Nephron (organoid): ENCODE measurements around the gene HINT2.

ENCODE experiments used
- H3K27ac Mint-ChIP-seq, 3 experiments: 2 replicates each; pipeline ENCODE4 v1.8.0; 2020; ENCODE audit warnings: mixed read lengths in 3 of 3, mild to moderate bottlenecking in 2 of 3, moderate library complexity in 1 of 3
- H3K27me3 Mint-ChIP-seq: 2 replicates; pipeline ENCODE4 v1.8.0; 2021; ENCODE audit warnings: low read depth, mild to moderate bottlenecking, moderate library complexity, mixed read lengths
- H3K36me3 Mint-ChIP-seq: 2 replicates; pipeline ENCODE4 v1.8.0; 2020; ENCODE audit warnings: low read depth, mixed read lengths
- H3K4me1 Mint-ChIP-seq: 2 replicates; pipeline ENCODE4 v1.8.0; 2020; ENCODE audit warnings: mixed read lengths
- H3K4me3 Mint-ChIP-seq, 3 experiments: 2 replicates each; pipeline ENCODE4 v1.8.0; 2020; ENCODE audit warnings: mild to moderate bottlenecking in 3 of 3, mixed read lengths in 3 of 3, moderate library complexity in 2 of 3
- H3K9me3 Mint-ChIP-seq: 2 replicates; pipeline ENCODE4 v1.8.0; 2020; ENCODE audit warnings: mixed read lengths
- TF ChIP-seq, protein P1 (sequence below), 3 experiments: fragments of 200-600 bp; sonication (generic); IDR thresholded peaks; one replicate each; pipeline ENCODE4 v1.5.0; 2021; ENCODE audit warnings: antibody characterized with exemption in 3 of 3; ENCODE audit not compliant: unreplicated experiment in 3 of 3

Gene HINT2

GRCh38 chr9:35795695-35796094 is 19.1 kb downstream of the HINT2 start:
- Mint-ChIP-seq H3K36me3 (peaks cover 5% of the 10 kb centered on the region), H3K4me3 (peak overlapping the region in 1 of 3 experiments; percentile 62), H3K27ac (peak overlapping the region in 1 of 3 experiments; percentile 11), H3K27me3 (peaks cover 3% of the 10 kb centered on the region), H3K9me3 (no peaks in the 10 kb centered on the region), H3K4me1 (peaks cover 33% of the 10 kb centered on the region)
- TF ChIP-seq, protein P1, sequence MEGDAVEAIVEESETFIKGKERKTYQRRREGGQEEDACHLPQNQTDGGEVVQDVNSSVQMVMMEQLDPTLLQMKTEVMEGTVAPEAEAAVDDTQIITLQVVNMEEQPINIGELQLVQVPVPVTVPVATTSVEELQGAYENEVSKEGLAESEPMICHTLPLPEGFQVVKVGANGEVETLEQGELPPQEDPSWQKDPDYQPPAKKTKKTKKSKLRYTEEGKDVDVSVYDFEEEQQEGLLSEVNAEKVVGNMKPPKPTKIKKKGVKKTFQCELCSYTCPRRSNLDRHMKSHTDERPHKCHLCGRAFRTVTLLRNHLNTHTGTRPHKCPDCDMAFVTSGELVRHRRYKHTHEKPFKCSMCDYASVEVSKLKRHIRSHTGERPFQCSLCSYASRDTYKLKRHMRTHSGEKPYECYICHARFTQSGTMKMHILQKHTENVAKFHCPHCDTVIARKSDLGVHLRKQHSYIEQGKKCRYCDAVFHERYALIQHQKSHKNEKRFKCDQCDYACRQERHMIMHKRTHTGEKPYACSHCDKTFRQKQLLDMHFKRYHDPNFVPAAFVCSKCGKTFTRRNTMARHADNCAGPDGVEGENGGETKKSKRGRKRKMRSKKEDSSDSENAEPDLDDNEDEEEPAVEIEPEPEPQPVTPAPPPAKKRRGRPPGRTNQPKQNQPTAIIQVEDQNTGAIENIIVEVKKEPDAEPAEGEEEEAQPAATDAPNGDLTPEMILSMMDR (IDR thresholded peaks at IDR 0.05; ENCODE audit: unreplicated experiment in 3 of 3) = no peak

DNA sequence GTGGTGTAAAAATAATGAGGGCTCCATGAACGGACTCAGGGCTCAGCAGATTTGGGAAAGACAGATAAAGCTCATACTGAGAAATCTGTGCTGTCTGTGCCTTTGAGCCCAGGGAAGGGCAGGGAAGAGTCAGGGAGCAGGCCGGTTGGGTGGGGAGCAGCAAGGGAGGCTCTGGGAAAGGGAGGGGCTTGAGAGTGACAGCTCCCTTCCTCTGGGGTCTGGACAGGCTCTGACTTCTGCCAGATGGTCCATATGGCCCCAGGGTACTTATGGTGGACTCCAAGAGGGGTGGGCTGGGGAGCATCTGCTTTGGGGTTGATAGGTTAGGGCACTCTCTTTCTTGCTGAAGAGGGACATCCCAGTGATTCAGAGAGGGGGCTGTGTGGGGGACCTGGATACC is 21.4 kb downstream of the HINT2 start:
- H3K27me3 Mint-ChIP-seq = no peaks in the 10 kb centered on the region
- H3K36me3 Mint-ChIP-seq = no peaks in the 10 kb centered on the region
- TF ChIP-seq, protein P1 (IDR thresholded peaks at IDR 0.05; ENCODE audit: unreplicated experiment in 3 of 3) = no peak
- peak overlapping the region in 2 of 3 experiments; percentile 5 to 26 for H3K27ac Mint-ChIP-seq
- H3K4me3 Mint-ChIP-seq = peak overlapping the region; percentile 53 to 77 (median 62)
- peaks cover 41% of the 10 kb centered on the region for H3K4me1 Mint-ChIP-seq
- no peaks in the 10 kb centered on the region for H3K9me3 Mint-ChIP-seq

- peaks cover 41% of the 10 kb centered on the region for H3K4me1 Mint-ChIP-seq
- H3K4me3 Mint-ChIP-seq = peak overlapping the region; percentile 53 to 77 (median 62)
- H3K9me3 Mint-ChIP-seq = no peaks in the 10 kb centered on the region
- H3K36me3 Mint-ChIP-seq = no peaks in the 10 kb centered on the region
- TF ChIP-seq, protein P1 (IDR thresholded peaks at IDR 0.05; ENCODE audit: unreplicated experiment in 3 of 3) = no peak
- no peaks in the 10 kb centered on the region for H3K27me3 Mint-ChIP-seq
- peak overlapping the region in 2 of 3 experiments; percentile 5 to 26 for H3K27ac Mint-ChIP-seq
Observed at GRCh38 chr9:35792826-35793225, 22.0 kb downstream of the HINT2 start.

- peak overlapping the region in 1 of 3 experiments; percentile 26 for H3K27ac Mint-ChIP-seq
- H3K4me1 Mint-ChIP-seq = peaks cover 41% of the 10 kb centered on the region
- peak overlapping the region; percentile 64 to 77 (median 66) for H3K4me3 Mint-ChIP-seq
- H3K27me3 Mint-ChIP-seq = no peaks in the 10 kb centered on the region
- TF ChIP-seq, protein P1 (IDR thresholded peaks at IDR 0.05; ENCODE audit: unreplicated experiment in 3 of 3) = no peak
- no peaks in the 10 kb centered on the region for H3K36me3 Mint-ChIP-seq
- H3K9me3 Mint-ChIP-seq = no peaks in the 10 kb centered on the region
Observed at GRCh38 chr9:35792024-35792813, 22.6 kb downstream of the HINT2 start.

- Mint-ChIP-seq H3K4me3 (peak within 1 kb of the TSS; percentile 87 to 92 (median 91)), H3K9me3 (no peaks in the 10 kb centered on the region), H3K36me3 (no peaks in the 10 kb centered on the region), H3K27ac (peak within 1 kb of the TSS; percentile 89 to 95 (median 94)), H3K27me3 (no peaks in the 10 kb centered on the region), H3K4me1 (peaks cover 41% of the 10 kb centered on the region)
- TF ChIP-seq, protein P1 (IDR thresholded peaks at IDR 0.05; ENCODE audit: unreplicated experiment in 3 of 3) = no peak
Observed at GRCh38 chr9:35791297-35791921, 23.4 kb downstream of the HINT2 start, which contains the start of gene NPR2. Gene NPR2, plus strand, starts transcription at chr9:35791591. Its CDS starts 818 bp downstream, at chr9:35792409.
